ENCODE results near the gene ATP6V0A1.

- TF ChIP-seq GATA3 (IDR thresholded peaks at IDR 0.05; ENCODE audit: low read depth, low read length): no peak
- TF ChIP-seq GATA2 (IDR thresholded peaks at IDR 0.05; ENCODE audit: low read depth, low read length): no peak
These were observed 14.2 kb downstream of the ATP6V0A1 start for GRCh38 chr17:42472709-42473521.

Measured in SH-SY5Y (cell line).